GM18502 (cell line): ENCODE data around the gene XPO5.
"Not testable (repeated sequence)": the region's sequence is repeated elsewhere in the genome, so short reads cannot be mapped to it uniquely, and the experiment has no call there.

Source experiments
- ATAC-seq: cut with Tn5 transposase; IDR thresholded peaks from one replicate; pipeline ENCODE4 v1.9.1; 2021; ENCODE audit warnings: mild to moderate bottlenecking; ENCODE audit not compliant: unreplicated experiment, poor library complexity

Gene XPO5

DNA sequence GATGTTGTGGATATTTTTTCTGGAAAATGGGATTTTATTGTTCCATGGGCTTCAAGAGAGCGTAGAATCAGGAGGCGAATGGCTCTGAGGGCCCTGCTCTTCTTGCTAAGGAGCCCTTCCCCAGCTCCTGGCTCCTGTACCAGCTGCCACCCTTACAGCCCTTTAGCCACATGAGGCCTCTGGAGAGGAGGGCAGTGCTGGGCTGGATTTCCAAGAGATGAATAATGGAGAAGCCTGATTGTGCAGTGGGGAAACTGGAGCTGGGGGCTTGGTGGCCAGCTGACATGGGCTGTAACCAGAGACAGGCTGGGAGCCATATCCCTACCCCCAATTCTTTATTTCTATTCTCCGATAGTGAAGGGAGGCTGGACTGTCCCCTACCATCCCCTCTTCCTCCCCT, 74.9 kb downstream of the XPO5 start:
- no peak for ATAC-seq

DNA sequence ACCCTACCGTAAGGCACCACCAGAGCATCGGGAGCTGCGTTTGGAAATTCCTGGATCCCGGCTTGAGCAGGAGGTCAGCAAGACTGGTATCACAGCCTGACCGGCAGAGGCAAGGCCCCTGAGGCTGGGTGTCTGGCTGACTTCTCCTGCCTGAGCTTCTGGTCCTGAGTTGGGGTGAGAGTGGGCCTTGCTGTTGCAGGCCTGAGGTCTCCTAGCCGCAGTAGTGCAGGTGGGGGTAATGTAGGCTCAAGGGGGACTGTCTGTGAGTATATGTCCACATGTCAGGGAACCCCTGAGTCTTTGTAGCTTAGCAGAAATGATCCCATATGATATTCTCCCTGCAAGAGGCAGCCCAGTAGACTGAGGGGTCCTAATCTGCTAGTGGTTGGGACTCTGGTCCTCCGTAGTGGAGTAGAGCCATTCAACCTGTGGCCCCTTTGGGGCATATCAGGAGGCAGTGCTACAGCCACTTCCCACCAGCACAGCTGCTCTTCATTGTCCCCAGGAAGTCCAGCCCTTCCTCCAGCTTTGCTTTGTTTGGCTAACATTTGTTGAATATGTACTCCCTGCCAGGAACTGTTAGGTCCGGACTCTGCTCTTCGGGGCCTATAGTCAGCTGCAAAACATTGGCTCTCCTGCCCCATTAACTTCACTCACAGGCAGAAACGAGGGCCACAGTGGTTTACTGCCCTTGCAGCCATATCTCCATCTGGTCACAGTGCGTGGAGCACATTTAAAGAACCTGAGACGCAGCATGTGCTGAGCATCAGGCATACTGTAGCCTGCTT, 76.6 kb downstream of the XPO5 start:
- ATAC-seq, result no peak

DNA sequence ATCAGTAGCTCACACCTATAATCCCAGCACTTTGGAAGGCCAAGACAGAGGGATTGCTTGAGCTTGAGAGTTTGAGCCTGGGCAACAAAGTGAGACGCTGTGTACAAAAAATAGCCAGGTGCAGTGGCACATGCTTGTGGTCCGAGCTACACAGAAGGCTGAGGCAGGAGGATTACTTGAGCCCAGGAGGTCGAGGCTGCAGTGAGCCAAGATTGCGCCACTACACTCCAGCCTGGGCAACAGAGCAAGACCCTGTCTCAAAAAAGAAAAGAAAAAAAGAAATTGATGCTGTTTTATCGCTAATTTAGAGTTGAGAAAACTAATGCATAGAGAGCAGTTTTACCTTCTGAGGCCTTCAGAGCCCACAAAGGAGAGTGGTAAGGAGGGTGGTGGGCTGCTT, 77.5 kb downstream of the XPO5 start:
- not testable (repeated sequence) for ATAC-seq

DNA sequence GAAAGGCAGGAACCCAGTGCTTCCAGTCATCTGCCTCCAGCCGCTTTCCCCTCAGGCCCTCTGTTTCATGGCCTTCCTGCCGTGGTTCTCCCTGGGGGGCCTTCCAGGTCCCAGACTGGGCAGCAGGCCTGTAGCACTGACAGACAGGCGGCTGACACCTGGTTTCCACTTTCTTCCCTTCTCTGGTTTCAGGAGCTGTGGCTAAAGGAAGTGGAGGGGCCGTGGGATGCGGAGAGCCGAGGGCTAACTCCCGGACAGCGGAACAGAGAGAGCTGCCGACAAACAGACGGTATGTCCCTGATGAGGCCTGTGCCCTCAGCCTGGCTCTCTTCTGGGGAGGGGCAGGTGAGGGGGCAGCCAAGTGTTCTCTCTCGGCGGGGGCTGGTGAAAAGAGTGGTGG, 78.1 kb downstream of the XPO5 start:
- no peak for ATAC-seq

DNA sequence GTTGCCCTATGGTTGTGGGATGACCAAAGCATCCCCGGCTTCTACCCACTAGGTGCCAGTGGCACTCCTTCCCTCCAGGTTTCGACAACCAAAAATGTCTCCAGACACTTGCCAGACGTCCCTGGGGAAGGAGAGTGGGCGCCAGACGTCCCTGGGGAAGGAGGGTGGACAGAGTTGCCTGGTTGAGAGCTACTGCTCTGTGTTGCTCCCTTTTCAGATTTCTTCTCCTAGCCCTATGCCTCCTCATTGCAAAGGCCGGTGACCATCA, 78.8 kb downstream of the XPO5 start:
- no peak for ATAC-seq

DNA sequence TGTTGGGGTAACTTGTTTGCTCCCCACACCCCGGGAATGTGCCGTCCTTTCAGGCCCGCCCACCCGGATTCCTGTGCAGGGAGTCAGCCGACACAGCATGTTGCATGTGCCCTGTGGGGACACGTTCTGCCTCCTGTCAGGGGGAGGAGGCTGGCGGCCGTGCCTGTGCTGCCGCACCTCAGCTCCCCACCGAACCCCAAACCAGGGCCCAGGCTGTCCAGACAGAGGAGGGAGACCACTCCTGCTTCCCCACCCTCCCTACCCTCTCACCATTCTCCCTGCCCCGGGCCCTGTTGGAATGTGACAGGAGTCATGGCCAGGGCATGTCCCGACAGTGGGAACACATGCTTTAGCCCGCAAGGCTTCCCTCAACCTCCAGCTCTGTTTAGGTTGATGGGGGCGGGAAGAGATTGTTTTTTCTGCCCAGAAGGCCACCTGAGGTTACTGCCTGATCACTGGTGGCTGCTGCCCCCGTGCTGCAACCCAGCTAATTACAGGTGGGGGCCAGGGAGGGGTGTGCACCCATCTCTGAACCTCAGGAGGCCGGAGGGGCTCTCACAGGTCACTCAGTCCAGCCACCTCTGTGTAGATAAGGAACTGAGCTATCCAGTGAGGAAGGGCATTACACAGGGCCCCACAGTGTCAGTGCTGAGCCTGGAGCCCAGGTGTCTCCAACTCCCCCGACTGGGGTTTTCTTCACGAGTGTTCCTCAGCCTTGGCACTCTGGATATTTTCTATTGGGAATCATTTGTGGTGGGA, 79.3 kb downstream of the XPO5 start:
- ATAC-seq, result no peak

DNA sequence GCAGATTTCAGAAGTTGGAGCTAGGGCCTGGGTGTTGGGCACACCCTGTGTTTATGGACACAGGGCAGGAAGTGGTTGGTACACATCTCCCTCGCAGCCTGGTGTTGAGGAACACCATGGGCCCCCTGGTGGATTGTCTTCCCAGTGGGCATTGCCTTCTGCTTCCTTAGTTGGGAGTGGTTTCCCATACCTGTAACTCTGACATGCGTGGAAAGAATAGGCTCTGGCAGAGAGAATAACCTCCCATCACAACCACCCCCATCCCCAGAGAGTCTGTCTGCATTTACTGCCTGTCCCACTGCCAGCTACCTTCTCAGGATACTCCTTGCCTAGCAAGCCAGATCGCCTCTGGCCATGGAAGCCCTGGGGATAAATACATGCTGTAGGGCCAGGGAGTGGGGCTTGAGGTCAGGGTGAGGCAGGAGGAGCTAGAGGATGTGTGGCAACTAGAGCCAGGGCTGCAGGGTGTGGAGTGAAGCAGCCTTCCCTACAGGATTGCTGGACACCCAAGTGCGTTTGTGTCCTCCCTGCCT, 80.4 kb downstream of the XPO5 start:
- ATAC-seq, result no peak

DNA sequence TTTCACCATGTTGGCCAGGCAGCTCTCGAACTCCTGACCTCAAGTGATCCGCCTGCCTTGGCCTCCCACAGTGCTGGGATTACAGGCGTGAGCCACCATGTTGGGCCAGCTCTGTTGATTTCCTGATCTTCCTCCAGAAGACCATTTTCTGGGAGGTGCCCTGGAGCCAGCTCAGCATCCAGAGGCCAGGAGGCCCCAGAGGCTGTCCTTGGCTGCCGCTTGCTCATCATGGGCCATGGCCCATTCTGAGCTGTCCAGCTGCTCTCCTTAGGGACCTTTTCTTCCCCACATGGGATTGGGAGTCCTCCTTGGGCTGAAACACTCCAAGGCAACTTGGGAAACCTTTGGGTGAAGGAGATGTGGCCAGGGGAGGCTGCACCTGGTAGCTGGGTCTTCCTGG, 81.1 kb downstream of the XPO5 start:
- ATAC-seq, result no peak

DNA sequence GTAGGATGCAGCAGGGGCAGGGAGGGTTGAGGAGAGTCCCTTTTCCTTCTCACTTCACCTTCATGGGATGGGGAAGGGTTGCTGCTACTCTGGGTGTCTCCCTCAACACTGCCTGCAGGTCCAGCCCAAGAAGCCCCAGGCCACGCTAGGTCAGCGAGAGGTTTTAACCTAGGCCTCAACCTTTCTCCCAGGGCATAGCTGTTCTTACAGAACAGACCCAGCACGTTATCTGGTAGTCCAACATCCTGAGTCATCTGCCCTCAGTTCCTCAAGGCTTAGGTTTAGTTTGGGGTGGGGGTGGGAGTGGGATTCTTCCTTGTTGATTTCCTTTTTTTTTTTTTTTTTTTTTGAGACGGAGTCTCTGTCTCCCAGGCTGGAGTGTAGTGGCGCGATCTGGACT, 81.5 kb downstream of the XPO5 start:
- no peak for ATAC-seq

DNA sequence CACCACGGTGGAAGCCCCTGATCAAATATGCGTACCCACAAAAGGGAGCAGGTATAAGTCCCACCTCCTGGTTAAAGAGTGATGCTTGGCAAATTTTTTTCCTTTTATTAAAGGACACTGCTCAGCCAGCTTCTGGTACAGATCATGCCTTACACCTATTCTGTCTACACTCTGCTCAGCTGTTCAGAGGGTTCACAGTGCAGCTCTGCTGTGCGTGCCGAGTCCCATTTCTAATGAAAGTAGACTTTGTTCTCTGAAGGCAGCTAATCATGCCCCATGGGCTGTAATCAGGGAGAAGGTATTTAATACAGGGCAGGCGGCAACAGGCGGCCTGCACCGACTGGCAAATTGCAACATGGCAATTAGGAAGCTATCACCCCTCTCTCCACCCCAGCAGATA, 82.0 kb downstream of the XPO5 start:
- ATAC-seq, result no peak

DNA sequence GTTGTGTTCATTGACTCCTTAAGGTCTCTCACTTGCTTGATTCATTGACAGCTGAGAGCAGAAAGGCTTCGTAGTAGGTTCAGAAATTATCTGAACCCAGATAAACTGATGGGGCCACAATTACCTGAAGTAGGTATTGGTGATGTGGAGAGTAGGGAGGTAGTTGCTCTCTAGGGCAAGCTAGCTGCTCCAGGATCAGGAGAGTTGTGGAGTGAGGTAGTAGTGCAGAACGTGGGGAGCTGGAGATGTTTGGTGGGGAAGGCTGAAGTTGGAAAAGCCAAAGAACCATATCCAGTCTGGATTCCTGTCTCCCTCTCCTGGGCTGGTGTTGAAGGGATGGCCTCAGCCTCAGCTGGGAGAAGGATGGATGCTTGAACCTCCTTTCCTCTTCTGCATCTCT, 82.6 kb downstream of the XPO5 start:
- no peak for ATAC-seq

DNA sequence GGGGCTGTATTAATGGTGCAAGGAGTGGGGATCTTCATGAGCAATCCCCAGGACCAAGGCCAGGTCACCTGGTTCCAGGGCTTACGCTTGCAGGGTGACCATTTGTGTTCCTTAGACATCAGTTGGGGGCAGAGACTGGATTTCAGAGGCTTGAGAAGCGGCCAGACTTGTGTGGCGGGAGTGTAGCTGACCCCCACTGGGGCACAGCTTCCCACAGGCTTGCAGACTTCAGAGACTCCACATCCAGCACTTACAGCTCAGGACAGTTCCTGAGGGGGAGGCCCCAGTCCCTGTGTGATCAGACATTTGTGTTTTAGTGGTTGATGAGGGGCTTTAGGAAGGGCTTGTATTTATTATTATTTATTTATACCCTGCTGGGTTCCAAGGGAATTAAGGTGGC, 83.2 kb downstream of the XPO5 start:
- ATAC-seq, result no peak

DNA sequence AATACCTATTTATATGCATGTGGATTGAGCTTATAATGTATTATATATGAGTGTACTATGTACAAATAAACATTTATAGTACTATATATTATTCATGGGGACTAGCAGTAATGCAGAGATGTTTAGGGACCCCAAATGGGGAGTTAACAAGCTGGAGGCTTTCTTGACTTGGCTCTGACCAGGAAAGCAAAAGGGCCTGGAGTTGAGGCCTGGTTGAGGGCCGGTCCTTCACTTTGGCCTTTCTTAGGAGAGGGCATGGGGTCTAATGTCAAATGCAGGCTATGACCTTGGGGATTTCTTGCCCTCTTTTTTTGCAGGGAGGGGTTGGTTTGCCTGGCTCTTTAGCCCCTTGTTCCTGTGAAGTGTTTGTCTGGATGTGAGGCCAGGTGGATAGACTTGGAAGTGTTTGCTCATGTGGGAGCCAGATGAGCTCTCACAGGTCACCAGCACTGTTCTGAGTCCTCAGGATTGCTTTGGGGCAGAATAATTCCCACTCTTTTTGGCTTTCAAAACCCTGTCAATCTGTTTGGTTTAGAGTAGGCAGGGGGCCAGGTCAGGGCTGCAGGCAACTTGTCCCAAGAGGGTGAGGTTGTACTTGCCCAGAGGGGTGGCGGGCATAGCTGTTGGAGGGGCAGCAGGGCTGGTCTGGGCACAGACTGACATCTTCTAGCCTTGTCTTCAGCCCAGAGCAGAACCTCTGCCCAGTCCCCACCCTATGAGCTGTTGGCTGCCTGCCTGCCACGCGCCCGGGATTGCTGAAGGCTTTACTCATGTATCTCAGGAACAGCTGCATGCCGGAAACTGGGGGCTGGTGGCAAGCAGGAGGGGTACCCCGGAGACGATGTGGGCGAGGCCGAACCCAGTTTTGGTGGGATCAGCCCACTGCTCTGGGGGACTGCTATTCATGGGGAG, 83.8 kb downstream of the XPO5 start:
- ATAC-seq, result no peak

DNA sequence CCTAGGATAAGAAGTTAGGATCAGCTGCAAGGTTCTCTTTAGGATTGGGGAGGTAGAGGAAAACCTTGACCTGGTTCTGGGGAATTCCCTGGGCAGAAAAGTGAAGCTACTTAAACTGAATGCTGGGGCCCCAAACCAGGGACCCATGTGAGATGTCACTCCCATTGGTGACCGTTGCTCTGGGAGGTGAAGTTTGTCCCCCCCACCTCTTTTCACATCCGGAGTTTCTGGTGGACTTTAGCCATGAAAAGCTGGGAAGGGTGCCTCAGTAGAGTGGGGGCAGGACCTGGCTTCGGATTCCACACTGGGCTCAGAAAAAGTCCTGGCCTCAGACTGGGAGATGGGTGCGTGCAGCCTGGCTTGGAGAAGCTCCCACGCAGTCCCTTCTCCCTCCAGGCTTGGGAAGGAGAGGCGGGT, 85.3 kb downstream of the XPO5 start:
- no peak for ATAC-seq

DNA sequence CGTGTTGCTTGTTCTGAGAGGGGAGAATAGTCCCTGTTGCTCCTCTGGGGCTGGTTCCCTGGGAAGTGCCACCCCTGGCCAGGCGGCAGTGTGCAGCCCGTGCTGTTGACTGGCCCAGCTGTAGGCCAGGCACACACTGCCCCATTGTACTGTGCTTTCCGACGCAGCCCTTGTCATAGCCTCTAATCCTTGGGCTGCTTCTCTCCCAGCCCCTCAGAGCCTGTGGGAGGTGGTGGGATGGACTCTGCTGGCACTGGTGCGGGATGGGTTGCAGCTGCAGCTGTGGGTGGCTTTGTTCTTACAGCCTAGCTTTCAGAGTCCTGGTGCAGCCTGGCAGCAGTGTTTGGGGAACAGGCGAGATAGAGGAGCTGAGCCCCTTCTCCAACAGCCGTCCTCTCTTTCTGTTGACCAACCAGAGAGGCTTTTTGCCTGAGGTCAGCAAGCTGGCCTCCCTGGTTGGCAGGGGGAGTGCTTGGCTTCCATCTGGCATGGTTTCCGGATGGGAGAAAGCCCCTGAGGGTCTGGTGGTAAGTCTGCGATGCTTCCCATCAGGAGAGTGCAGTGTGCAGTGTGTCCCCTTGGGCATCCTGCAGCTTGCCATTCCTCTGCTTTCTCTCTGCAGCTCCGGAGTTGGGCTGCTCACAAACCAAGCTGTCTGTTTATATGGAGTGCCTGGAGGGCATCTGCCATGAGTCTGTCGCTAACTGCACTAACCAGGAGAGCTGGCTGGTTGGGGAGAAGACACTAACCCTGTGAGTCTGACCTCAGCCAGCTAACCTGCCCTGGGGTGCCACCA, 86.4 kb downstream of the XPO5 start:
- no peak for ATAC-seq

DNA sequence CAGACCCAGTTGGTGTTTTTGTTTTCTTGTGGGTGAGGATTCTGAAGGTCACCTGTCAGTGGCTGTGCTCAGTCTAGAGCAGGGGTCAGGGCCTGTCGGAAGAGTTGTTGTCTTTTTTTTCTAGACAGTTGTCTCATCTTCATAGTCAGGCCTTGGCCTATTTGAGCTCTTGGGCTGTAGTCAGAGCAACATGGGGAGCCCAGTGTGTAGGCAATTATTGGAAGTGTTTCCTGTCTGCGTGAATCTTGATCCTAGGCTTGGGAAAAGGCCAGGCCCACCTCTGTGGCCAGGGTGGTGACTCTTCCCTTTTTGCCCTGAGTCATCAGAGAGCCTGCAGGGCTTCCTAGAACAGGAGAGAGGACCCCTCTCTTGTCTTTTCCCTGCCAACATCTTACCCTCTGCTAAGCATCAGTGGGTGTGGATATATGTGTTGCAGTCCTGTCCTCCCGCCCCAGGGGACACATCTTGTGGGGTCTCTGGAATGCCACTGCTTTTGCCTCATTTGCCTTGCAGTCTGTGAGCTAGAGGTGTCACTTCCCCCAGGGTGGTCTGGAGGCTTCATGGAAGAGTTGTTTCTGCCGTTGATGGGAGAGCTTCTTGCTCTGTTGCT, 87.1 kb downstream of the XPO5 start:
- no peak for ATAC-seq

DNA sequence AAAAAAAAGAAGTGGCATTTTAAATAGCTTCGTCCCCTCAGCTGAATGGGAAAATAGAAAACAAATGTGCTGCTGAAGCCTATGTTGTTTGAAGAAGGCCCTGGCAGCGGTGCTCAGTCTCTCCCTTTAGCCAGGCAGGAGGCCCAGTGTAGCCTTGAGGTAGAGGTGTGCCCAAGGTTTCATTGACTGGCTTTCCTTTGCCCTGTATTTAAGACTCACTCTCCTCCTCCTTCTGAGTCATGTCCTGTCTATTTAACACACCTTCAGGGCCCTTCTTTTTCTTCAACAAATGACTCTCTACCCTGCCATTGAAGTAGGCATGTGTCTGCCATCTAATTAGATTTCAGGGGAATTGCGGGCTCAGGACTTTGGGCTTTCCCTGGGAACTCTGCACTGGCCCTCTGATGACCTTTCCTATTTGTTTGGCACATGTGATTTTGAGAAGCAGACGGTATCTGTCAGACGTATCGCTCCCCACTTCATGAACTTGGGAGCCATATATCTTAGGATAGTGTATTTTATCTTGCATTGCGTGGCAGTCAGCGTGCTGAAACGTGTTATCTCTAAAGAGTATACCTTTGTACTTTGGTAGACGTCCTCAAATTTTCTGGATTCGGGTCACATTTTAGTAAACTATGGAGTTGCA, 94.1 kb downstream of the XPO5 start:
- no peak for ATAC-seq

DNA sequence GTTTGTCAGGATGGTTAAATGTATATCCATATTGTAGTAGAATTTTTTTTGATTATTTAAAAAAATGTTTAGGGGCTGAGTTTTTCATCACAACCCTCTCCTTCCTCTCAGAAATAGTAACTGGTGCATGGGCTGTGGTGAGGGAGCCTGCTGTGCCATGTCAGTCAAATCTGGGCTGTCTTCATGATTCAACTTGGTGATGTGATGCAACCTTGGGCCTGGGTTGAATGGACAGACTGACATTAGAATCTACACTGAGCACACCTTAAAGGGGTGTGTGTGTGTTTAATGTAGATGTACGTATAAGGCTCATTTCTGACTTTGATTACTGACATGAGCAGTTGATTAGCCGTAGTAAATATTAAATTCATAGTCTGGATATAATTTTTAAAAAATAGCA, 94.8 kb downstream of the XPO5 start:
- no peak for ATAC-seq

DNA sequence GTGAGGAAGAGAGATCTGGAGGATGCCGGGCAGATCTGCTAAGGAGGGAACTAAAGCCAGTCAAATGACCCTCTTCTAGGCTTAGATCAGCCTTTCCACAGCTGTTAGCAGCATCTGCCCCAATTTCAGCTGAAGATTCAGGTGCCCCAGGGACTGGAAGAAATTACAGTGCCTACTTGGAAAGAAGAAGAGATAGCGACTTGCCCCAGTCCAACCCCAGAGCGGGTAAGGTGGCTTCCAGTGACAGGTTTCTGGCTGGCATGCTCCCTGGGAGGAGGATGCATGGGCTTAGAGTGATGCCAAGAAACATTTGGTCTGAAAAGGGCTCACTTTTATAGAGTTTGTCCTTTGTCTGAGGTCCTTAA, 97.8 kb downstream of the XPO5 start:
- ATAC-seq, result no peak
